GM18505 (cell line): ENCODE results near the gene ZMIZ1.

ENCODE experiments used
- ATAC-seq: cut with Tn5 transposase; IDR thresholded peaks from one replicate; pipeline ENCODE4 v1.9.1; 2021; ENCODE audit not compliant: unreplicated experiment
- POLR2A ChIP-seq: IDR thresholded peaks from 4 replicates; pipeline ENCODE4 v1.6.1; 2011; ENCODE audit warnings: borderline replicate concordance; ENCODE audit not compliant: insufficient read depth, insufficient read length; ENCODE audit errors: extremely low read depth

The ZMIZ1 gene

GRCh38 chr10:79162861-79163665, 94.3 kb downstream of the ZMIZ1 start:
- no peak for ATAC-seq
- TF ChIP-seq POLR2A, result no peak

GRCh38 chr10:79163666-79163975, 94.9 kb downstream of the ZMIZ1 start:
- TF ChIP-seq POLR2A, result no peak
- ATAC-seq, result no peak

- TF ChIP-seq POLR2A, result no peak
- no peak for ATAC-seq
These were observed 95.3 kb downstream of the ZMIZ1 start for GRCh38 chr10:79164075-79164474.

- ATAC-seq, result no peak
- TF ChIP-seq POLR2A, result no peak
These were observed 96.5 kb downstream of the ZMIZ1 start for GRCh38 chr10:79165070-79165778.

GRCh38 chr10:79166312-79166721, 97.6 kb downstream of the ZMIZ1 start:
- no peak for ATAC-seq
- TF ChIP-seq POLR2A, result no peak

- ATAC-seq, result no peak
These were observed 98.0 kb downstream of the ZMIZ1 start for GRCh38 chr10:79166741-79167140.

GRCh38 chr10:79167537-79167936, 98.8 kb downstream of the ZMIZ1 start:
- no peak for TF ChIP-seq POLR2A
- ATAC-seq, result no peak

More at GRCh38 chr10:79166741-79167140, 98.0 kb downstream of the ZMIZ1 start:
- TF ChIP-seq POLR2A, result no peak

GRCh38 chr10:79168210-79168609, 99.4 kb downstream of the ZMIZ1 start:
- ATAC-seq, result no peak

GRCh38 chr10:79170226-79170752, 101.5 kb downstream of the ZMIZ1 start:
- no peak for ATAC-seq
- TF ChIP-seq POLR2A, result no peak

More at GRCh38 chr10:79168210-79168609, 99.4 kb downstream of the ZMIZ1 start:
- no peak for TF ChIP-seq POLR2A

GRCh38 chr10:79170993-79171392, 102.2 kb downstream of the ZMIZ1 start:
- ATAC-seq, result no peak
- TF ChIP-seq POLR2A, result no peak

- no peak for TF ChIP-seq POLR2A
- no peak for ATAC-seq
These were observed 102.7 kb downstream of the ZMIZ1 start for GRCh38 chr10:79171504-79171903.

- ATAC-seq, result no peak
These were observed 104.1 kb downstream of the ZMIZ1 start for GRCh38 chr10:79172881-79173280.

GRCh38 chr10:79173582-79174262, 105.0 kb downstream of the ZMIZ1 start:
- ATAC-seq, result no peak

More at GRCh38 chr10:79172881-79173280, 104.1 kb downstream of the ZMIZ1 start:
- TF ChIP-seq POLR2A, result no peak

More at GRCh38 chr10:79173582-79174262, 105.0 kb downstream of the ZMIZ1 start:
- no peak for TF ChIP-seq POLR2A
